RWPE1 (cell line): ENCODE measurements around the gene DDX46.

ENCODE experiments used
- CTCF ChIA-PET: fragments of 350-600 bp; sonication (Branson Sonifier 250); formaldehyde crosslinking; extraction: SDS; loops from one replicate; lab custom pipeline; 2021; lab: Yijun Ruan, JAX
- POLR2A ChIA-PET: fragments of 400-600 bp; formaldehyde crosslinking; extraction: SDS; loops from one replicate; lab custom pipeline; 2020; ENCODE audit warnings: antibody characterized with exemption; ENCODE audit not compliant: low non-redundant PET; lab: Yijun Ruan, JAX
- DNase-seq: peaks from one replicate; pipeline ENCODE4 v3.0.0; 2012; ENCODE audit warnings: low spot score
- H3K27ac ChIP-seq: fragments of 450-650 bp; 2 replicates; pipeline ENCODE4 v1.5.1; 2017
- TF ChIP-seq, protein P1 (sequence below): fragments of 450-650 bp; conservative IDR thresholded peaks from 2 replicates; pipeline ENCODE4 v1.5.1; 2017; ENCODE audit warnings: low read depth, mild to moderate bottlenecking

Gene DDX46

DNA sequence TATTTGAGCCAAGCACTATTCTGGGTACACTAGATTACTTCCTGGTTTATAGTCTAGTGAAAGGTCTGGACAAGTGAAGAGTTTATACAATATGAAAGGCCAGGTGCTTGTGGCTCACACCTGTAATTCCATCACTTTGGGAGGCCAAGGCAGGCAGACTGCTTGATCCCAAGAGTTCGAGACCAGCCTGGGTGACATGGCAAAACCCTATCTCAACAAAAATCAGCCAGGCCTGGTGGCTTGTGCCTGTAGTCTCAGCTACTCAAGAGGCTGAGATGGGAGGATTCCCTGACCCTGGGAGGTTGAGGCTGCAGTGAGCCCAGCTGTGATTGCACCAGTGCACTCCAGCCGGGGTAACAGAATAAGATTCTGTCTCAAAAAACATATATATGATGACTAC is 106.1 kb downstream of the DDX46 start:
- H3K27ac ChIP-seq: no peak overlapping the region
- no peak for DNase-seq
- TF ChIP-seq, protein P1, sequence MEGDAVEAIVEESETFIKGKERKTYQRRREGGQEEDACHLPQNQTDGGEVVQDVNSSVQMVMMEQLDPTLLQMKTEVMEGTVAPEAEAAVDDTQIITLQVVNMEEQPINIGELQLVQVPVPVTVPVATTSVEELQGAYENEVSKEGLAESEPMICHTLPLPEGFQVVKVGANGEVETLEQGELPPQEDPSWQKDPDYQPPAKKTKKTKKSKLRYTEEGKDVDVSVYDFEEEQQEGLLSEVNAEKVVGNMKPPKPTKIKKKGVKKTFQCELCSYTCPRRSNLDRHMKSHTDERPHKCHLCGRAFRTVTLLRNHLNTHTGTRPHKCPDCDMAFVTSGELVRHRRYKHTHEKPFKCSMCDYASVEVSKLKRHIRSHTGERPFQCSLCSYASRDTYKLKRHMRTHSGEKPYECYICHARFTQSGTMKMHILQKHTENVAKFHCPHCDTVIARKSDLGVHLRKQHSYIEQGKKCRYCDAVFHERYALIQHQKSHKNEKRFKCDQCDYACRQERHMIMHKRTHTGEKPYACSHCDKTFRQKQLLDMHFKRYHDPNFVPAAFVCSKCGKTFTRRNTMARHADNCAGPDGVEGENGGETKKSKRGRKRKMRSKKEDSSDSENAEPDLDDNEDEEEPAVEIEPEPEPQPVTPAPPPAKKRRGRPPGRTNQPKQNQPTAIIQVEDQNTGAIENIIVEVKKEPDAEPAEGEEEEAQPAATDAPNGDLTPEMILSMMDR: no peak
- ChIA-PET CTCF (interaction anchor here (0.6 to 1.2 kb wide), 3 partner anchors 16 to 40 kb away, joined by 3 to 5 read pairs (median 4); partner anchors contain the start of gene PCBD2), POLR2A (no interaction called here)

DNA sequence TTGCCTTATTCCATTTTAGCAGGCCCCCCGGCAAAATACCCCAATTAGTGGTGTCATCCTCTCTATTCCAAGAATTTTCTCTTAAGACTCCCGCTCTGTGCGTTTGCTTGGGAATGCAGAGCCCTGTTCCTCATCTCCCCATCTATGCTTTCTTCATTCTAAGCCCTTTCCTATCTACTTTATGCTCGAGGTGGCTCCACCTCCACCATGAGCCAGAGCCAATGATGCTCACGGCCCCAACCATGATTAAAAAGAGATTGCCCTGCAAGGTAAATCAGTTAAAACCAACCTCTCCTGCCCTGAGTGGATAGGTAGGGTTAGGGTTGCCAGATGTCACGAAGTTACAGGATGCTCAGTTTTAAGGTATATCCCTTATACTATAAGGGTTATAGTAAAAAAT is 114.9 kb downstream of the DDX46 start:
- peak overlapping the region; percentile 94 for H3K27ac ChIP-seq
- DNase-seq: no peak
- ChIA-PET POLR2A (interaction anchor here (0.5 to 1.0 kb wide), 3 partner anchors 28 to 187 kb away, joined by 3 read pairs; partner anchors contain the start of gene C5orf24), CTCF (interaction anchor here (0.7 to 0.9 kb wide), 2 partner anchors 318 to 531 kb away, joined by 4 to 5 read pairs; no protein-coding TSS in a partner anchor)
- TF ChIP-seq, protein P1: no peak

GRCh38 chr5:134873987-134874830 is 115.6 kb downstream of the DDX46 start, which contains the start of gene TXNDC15:
TXNDC15 (plus strand) TSS chr5:134874371; CDS start chr5:134874428, 57 bp downstream.
- TF ChIP-seq, protein P1: no peak
- DNase-seq: peak; percentile 91
- ChIA-PET POLR2A (interaction anchor here (0.5 to 1.0 kb wide), 5 partner anchors 28 to 188 kb away, joined by 3 to 4 read pairs (median 3); partner anchors contain the start of gene C5orf24), CTCF (interaction anchor here (0.8 to 0.9 kb wide), 2 partner anchors 26 to 318 kb away, joined by 4 to 5 read pairs; no protein-coding TSS in a partner anchor)
- H3K27ac ChIP-seq: peak within 1 kb of the TSS; percentile 94

DNA sequence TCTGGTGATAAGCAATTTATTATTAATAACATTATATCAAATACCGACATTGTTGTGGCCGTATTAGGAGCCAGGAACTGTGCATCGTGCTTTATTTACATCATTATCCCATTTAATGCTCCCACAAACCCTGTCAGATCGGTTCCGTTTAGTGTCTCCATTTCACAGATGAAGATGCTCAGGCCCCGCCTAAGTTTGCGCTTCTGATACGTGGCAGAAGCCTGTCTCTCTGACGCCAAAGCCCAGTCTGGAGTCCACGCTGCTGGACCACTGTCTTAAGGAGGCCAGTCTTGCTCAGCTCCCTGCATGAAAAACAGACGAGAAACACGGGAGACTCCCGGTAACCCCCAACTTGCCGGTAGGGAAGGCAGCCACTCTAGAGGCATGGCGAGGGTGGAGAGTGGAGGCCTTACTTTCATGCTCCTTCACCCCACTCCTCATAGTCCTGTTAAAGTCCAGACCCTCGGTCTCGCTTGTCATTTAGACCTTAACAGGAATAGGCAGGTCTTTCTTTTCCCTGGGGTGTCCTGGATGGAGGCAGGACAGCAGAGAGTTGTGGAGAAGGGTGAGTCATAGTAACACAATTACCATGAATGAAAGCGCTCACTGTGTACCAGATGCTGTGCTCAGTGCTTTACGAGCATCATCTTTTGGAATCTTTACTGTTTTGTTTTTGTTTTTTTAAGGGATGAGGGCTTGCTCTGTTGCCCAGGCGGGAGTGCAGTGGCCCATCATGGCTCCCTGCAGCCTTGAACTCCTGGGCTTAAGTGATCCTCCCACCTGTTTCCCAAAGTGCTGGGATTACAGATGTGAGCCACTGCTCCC is 116.5 kb downstream of the DDX46 start:
- ChIA-PET POLR2A (no interaction called here), CTCF (interaction anchor here (0.8 kb wide), 1 partner anchor 27 kb away, joined by 5 read pairs; no protein-coding TSS in a partner anchor)
- DNase-seq: peak; percentile 90
- TF ChIP-seq, protein P1: no peak
- peak overlapping the region; percentile 94 for H3K27ac ChIP-seq

GRCh38 chr5:134877159-134877558 is 118.6 kb downstream of the DDX46 start:
- POLR2A ChIA-PET: interaction anchor here (1.0 kb wide), 1 partner anchor 27 kb away, joined by 3 read pairs; the partner anchor contains the start of gene PCBD2
- DNase-seq: no peak
- CTCF ChIA-PET: no interaction called here
- TF ChIP-seq, protein P1: no peak
- H3K27ac ChIP-seq: no peak overlapping the region

- CTCF ChIA-PET: no interaction called here
- TF ChIP-seq, protein P1: no peak
- no peak overlapping the region for H3K27ac ChIP-seq
- DNase-seq: no peak
- POLR2A ChIA-PET: no interaction called here
Measured at GRCh38 chr5:134878403-134878802, 119.8 kb downstream of the DDX46 start.
